Mesenteric fat pad (tissue), 1 donor: ENCODE data around the gene HRH1. TPM values are rescaled to one million over a fixed set of nuclear protein-coding genes. Genes with fewer than 3 reads are reported as not detected.
"Not testable (repeated sequence)": the region's sequence is repeated elsewhere in the genome, so short reads cannot be mapped to it uniquely, and the experiment has no call there.

Experiments used
- DNase-seq: peaks from one replicate; pipeline ENCODE4 v3.0.0-alpha.2; 2020; ENCODE audit warnings: low spot score
- total RNA-seq: library from RNA; stranded (reverse); fragmentation: NEBNext Ultra II Directional; extraction: Animal tissue kit (Norgen Biotek cat#: 25700); gene quantifications from one replicate; pipeline ENCODE4 v1.2.1, GENCODE V29; 2021
- donor health status: DM: yes; HTN: yes; CAD: no.

HRH1 gene
- total RNA-seq, 1 donor from 2014 or later: 3.8 TPM

- DNase-seq: no peak
These were observed 47.1 kb downstream of the HRH1 start for GRCh38 chr3:11201251-11202019.

GRCh38 chr3:11203961-11204360, 49.7 kb downstream of the HRH1 start:
- DNase-seq: no peak

- DNase-seq: no peak
These were observed 50.5 kb downstream of the HRH1 start for GRCh38 chr3:11204697-11205348.

- not testable (repeated sequence) for DNase-seq
These were observed 51.6 kb downstream of the HRH1 start for GRCh38 chr3:11205881-11206280.

- DNase-seq: no peak
These were observed 52.0 kb downstream of the HRH1 start for GRCh38 chr3:11206316-11206715.

GRCh38 chr3:11206953-11207352, 52.7 kb downstream of the HRH1 start:
- DNase-seq: no peak

GRCh38 chr3:11211531-11212298, 57.4 kb downstream of the HRH1 start:
- DNase-seq: no peak

- no peak for DNase-seq
These were observed 58.0 kb downstream of the HRH1 start for GRCh38 chr3:11212299-11212608.

GRCh38 chr3:11212784-11213183, 58.5 kb downstream of the HRH1 start:
- DNase-seq: no peak

GRCh38 chr3:11213810-11214450, 59.6 kb downstream of the HRH1 start:
- no peak for DNase-seq

GRCh38 chr3:11214451-11214978, 60.2 kb downstream of the HRH1 start:
- DNase-seq: no peak

- DNase-seq: not testable (repeated sequence)
These were observed 63.1 kb downstream of the HRH1 start for GRCh38 chr3:11217370-11217769.

- no peak for DNase-seq
These were observed 65.9 kb downstream of the HRH1 start for GRCh38 chr3:11220230-11220629.

GRCh38 chr3:11221818-11222415, 67.6 kb downstream of the HRH1 start:
- DNase-seq: no peak

- no peak for DNase-seq
These were observed 69.7 kb downstream of the HRH1 start for GRCh38 chr3:11224010-11224409.

- DNase-seq: no peak
These were observed 70.6 kb downstream of the HRH1 start for GRCh38 chr3:11224870-11225229.

GRCh38 chr3:11226042-11226370, 71.7 kb downstream of the HRH1 start:
- DNase-seq: no peak

- DNase-seq: no peak
These were observed 73.7 kb downstream of the HRH1 start for GRCh38 chr3:11228041-11228440.

- no peak for DNase-seq
These were observed 75.8 kb downstream of the HRH1 start for GRCh38 chr3:11230125-11230524.

GRCh38 chr3:11230832-11231231, 76.5 kb downstream of the HRH1 start:
- no peak for DNase-seq

- DNase-seq: no peak
These were observed 81.1 kb downstream of the HRH1 start for GRCh38 chr3:11235385-11235784.
